ENCODE measurements around the gene KIF20A.

GRCh38 chr5:138132543-138132942 lies 46.4 kb upstream of the KIF20A start:
- TF ChIP-seq CTCF (conservative IDR thresholded peaks at IDR 0.05 in 1 of 2, IDR thresholded peaks at IDR 0.05 in 1 of 2; ENCODE audit: extremely low read depth in 1 of 2, insufficient read depth in 1 of 2, low read depth in 1 of 2, low read length in 2 of 2) (no peak), EZH2 (IDR thresholded peaks at IDR 0.05; ENCODE audit: borderline replicate concordance, low read length) (no peak)
